ENCODE measurements around the gene CALD1.
A peak's percentile ranks its signal among the peaks of the same experiment; 100 is the strongest.

The CALD1 gene

GRCh38 chr7:134771889-134772288, 7.5 kb upstream of the CALD1 start:
- TF ChIP-seq CTCF (IDR thresholded peaks at IDR 0.05; ENCODE audit: low read depth, low read length) = no peak
- no peak overlapping the region for H3K4me3 ChIP-seq (ENCODE audit: low read depth, low read length)

GRCh38 chr7:134772401-134772800, 7.0 kb upstream of the CALD1 start:
- no peak for TF ChIP-seq CTCF (IDR thresholded peaks at IDR 0.05; ENCODE audit: low read depth, low read length)
- H3K4me3 ChIP-seq (ENCODE audit: low read depth, low read length) = no peak overlapping the region

GRCh38 chr7:134773164-134773563, 6.3 kb upstream of the CALD1 start:
- no peak for TF ChIP-seq CTCF (IDR thresholded peaks at IDR 0.05; ENCODE audit: low read depth, low read length)
- no peak overlapping the region for H3K4me3 ChIP-seq (ENCODE audit: low read depth, low read length)

GRCh38 chr7:134774119-134774518, 5.3 kb upstream of the CALD1 start:
- no peak overlapping the region for H3K4me3 ChIP-seq (ENCODE audit: low read depth, low read length)
- TF ChIP-seq CTCF (IDR thresholded peaks at IDR 0.05; ENCODE audit: low read depth, low read length) = no peak

GRCh38 chr7:134777470-134777869, 2.0 kb upstream of the CALD1 start:
- no peak for TF ChIP-seq CTCF (IDR thresholded peaks at IDR 0.05; ENCODE audit: low read depth, low read length)
- H3K4me3 ChIP-seq (ENCODE audit: low read depth, low read length) = no peak overlapping the region

GRCh38 chr7:134777908-134778580, 1.4 kb upstream of the CALD1 start:
- TF ChIP-seq CTCF (IDR thresholded peaks at IDR 0.05; ENCODE audit: low read depth, low read length) = no peak
- H3K4me3 ChIP-seq (ENCODE audit: low read depth, low read length) = no peak overlapping the region

- TF ChIP-seq CTCF (IDR thresholded peaks at IDR 0.05; ENCODE audit: low read depth, low read length) = no peak
- H3K4me3 ChIP-seq (ENCODE audit: low read depth, low read length) = peak overlapping the region; percentile 72
Measured at GRCh38 chr7:134779741-134780065, 269 bp downstream of the CALD1 start.
